Stimulated activated CD8-positive, alpha-beta memory T cell treated with anti-CD3 and anti-CD28 coated beads, Interleukin-15, amount 100 ng/mL, for 48 hours (primary cell): Measurements from ENCODE around the gene RSPO1.
A peak's percentile ranks its signal among the peaks of the same experiment; 100 is the strongest.
"Not testable (repeated sequence)": the region's sequence is repeated elsewhere in the genome, so short reads cannot be mapped to it uniquely, and the experiment has no call there.

Experiments
- DNase-seq, 2 donors: peaks; one replicate each; pipeline ENCODE4 v3.0.0-alpha.2; 2020; ENCODE audit warnings: low read depth in 2 of 2

RSPO1 gene

GRCh38 chr1:37634244-37634991 is at the start of gene RSPO1:
Gene RSPO1, minus strand, starts transcription at chr1:37634892. Its CDS starts 5,231 bp downstream, at chr1:37629661.
- DNase-seq = no peak

DNA sequence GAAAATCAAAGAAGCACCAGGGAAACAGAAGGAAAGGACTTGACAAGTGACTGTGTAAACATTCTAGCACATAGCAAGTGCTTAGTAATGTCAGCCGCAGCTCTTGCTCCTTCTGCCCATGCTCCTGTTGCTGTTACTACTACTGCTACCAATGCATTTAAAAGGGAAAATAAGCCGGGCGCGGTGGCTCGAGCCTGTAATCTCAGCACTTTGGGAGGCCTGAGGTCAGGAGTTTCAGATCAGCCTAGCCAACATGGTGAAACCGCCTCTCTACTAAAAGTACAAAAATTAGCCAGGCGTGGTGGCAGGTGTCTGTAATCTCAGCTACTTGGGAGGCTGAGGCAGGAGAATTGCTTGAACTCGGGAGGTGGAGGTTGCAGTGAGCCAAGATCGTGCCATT is 49.5 kb upstream of the RSPO1 start:
- DNase-seq = not testable (repeated sequence)

- peak; percentile 22 to 43 for DNase-seq
Measured at GRCh38 chr1:37682334-37682987, 47.8 kb upstream of the RSPO1 start.

DNA sequence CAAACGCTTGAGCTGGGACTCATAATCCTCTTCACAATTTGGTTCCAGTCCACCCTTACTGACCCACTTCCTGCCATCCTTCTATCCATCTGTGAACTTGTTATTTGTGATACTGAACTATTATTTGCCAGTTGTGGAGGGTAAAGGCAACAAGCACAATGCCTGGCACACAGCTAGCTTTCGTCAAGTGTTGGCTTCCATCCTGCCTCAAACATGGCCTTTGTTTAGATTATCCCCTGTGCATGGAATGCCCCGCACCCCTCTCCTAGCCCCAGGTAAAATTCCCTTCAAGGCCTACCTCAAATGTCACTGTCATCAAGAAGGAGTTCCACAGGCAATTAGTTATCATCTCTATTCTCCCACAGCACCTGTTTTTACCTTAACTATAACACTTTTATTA is 46.2 kb upstream of the RSPO1 start:
- no peak for DNase-seq

DNA sequence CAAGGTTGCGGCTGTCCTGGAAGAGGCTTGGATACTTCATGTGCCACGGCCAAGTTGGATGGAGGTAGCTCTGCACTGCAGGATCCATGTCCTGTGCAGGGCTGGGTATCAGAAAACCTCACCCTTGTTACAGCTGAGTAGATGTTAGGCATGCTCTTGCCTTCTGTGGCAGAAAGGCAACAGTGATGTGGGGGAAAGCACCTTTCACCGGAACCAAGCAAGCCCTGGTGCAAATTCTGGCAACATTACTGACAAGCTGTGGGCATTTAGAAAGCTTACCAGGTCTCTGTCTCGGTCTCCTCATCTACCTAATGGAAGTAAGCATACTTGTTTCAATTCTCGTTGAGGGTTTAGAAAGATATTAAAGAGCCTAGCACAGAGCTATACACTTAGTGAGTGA is 43.1 kb upstream of the RSPO1 start:
- DNase-seq = no peak

GRCh38 chr1:37677143-37677439 is 42.4 kb upstream of the RSPO1 start:
- DNase-seq = no peak

GRCh38 chr1:37676281-37677142 is 41.8 kb upstream of the RSPO1 start:
- no peak for DNase-seq

GRCh38 chr1:37673920-37674319 is 39.2 kb upstream of the RSPO1 start:
- DNase-seq = peak; percentile 34 to 45

- DNase-seq = no peak
Measured at GRCh38 chr1:37672136-37672870, 37.6 kb upstream of the RSPO1 start.

- DNase-seq = no peak
Measured at GRCh38 chr1:37671261-37671660, 36.6 kb upstream of the RSPO1 start.

DNA sequence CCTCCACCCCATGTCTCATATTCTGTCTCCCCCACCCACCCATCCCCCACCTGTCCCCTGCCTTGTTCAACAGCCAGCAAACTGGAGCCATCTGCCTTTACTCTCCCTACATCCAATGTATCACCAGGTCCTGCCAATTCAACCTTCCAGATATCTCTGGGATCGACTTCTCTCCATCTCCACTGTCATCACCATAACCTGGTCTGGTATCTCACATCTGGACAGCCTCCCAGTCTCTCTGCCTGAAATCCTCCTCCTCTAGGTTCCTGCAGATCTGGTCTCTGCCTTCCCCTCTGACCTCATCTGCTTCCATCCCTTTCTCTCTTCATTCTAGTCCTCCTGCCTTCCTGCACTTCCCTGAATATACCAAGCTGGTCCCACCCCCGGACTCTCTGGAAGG is 35.4 kb upstream of the RSPO1 start:
- DNase-seq = no peak

DNA sequence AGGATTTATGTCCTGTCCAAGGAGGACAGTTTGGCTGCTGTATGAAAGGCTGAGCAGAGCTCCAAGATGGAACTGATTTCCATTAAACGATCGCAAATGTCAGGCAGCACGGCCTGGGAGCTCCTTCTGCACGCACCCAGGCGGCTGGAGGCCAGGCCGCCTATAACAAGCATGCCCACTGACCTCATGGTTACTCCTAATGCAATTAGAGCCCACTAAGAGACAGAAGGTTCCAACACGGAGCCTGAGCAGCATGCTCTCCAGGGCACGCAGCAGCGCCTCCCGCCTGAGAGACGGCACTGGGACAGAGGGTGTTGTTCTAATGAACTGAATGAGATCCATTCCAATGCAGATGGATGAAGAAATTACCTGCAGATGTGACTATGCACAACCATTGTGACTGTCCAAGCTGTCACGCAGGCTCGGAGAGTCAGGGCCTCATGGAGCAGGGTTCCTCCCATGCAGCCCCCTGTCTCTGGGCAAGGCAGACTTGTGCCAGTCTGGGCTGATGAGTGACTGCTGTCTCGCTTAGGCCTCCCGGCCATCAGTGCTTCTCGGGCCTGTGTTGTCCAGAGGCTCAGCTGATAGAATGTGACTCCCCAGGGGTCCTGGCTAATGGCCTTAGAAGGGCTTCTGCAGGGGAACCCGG is 32.5 kb upstream of the RSPO1 start:
- no peak for DNase-seq

GRCh38 chr1:37666241-37666867 is 31.7 kb upstream of the RSPO1 start:
- no peak for DNase-seq

- DNase-seq = no peak
Measured at GRCh38 chr1:37663426-37664000, 28.8 kb upstream of the RSPO1 start.

DNA sequence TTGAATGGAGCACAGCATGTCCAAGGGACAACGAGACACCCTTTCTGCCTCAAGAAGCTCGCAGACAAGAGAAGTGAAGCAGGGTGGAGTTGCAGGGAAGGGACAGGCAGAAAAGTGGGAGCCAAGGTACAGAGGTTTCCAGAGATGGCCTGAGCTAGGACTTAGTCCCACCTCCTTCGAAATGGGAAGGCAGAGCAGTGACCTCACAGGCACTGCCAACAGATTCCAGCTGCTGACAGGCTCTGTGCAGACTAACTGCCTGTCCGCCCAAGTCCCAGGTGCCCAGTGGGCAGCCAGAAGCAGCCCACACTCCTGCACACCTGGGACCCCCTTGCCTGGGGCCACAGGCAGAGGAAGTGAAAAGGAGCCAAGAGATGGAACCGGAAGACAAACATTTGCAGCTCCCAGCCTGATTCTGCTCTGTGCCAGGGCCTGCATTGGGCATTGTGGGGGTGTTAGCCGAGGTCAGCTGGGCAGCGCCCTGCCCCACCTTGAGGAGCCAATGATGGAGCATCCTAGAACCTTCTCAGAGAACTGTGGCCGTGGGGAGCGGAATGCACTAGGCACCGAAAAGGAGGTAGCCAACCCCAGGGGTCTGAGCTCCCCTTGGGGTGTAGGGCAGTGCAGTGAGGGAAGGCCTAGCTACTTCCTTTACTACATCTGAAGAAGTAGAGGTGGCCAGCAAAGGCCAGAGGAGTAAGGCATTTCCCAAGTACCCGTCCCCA is 27.5 kb upstream of the RSPO1 start:
- no peak for DNase-seq

DNA sequence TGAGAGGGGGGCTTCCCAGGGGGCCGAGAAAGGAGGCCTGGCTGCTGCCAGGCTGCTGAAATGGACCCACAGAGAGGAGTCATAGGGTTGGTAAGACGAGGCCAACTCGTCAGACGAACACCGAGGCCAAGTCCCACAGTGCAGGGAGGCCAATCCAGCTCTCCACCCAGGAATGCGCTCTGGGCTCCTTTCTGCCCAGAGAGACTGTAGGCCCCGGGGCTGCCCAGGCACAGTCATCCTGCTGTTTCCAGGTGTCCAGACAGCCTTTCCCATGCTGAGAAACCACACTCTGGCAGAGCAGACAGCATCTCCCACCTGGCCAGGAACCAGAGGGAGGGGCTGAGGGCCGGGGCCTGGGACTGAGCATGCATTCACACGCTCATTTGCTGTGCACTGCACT is 26.7 kb upstream of the RSPO1 start:
- no peak for DNase-seq

GRCh38 chr1:37660664-37661063 is 26.0 kb upstream of the RSPO1 start:
- DNase-seq = no peak

GRCh38 chr1:37658486-37658885 is 23.8 kb upstream of the RSPO1 start:
- no peak for DNase-seq

DNA sequence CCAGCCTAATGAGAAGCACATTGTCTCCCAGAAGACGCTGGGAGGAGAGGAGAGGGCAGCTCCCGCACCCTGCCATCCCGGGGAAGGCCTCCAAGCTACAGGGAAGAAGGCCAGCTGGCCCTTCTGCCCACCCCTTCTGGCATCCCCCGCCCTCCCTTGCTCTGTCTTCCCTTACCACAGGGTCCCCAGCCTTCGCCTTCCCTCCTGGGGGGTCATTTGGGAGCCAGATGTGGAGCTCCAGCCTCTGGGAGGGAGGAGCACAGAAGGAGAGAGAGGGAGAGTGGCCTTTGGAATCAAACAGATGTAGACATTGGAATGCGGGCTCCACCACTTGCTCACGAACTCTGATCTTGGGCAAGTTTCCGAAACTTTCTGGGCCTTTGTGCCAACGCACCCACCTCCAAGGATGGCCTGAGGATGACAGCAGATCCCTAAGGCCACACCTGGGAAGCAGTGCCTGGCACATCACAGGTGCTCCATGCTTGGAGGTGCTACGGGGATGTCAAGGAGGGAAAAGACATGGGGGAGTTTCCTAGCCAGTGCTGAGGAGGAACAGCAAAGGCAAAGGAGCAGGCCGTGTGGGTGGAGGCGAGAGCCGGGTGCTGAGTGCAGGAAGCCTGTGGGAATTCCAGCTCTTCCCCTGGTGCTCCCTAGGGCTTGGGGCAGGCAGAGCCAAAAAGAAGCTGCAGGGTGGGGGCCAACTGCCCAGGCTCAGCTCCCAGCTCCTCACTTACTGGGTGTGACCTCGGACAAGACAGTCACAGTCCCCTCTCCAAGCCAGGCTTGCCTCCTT is 23.1 kb upstream of the RSPO1 start:
- no peak for DNase-seq
